ENCODE measurements around the gene SLIT3.
A peak's percentile ranks its signal among the peaks of the same experiment; 100 is the strongest.
"Not testable (repeated sequence)": the region's sequence is repeated elsewhere in the genome, so short reads cannot be mapped to it uniquely, and the experiment has no call there.

The SLIT3 gene

DNA sequence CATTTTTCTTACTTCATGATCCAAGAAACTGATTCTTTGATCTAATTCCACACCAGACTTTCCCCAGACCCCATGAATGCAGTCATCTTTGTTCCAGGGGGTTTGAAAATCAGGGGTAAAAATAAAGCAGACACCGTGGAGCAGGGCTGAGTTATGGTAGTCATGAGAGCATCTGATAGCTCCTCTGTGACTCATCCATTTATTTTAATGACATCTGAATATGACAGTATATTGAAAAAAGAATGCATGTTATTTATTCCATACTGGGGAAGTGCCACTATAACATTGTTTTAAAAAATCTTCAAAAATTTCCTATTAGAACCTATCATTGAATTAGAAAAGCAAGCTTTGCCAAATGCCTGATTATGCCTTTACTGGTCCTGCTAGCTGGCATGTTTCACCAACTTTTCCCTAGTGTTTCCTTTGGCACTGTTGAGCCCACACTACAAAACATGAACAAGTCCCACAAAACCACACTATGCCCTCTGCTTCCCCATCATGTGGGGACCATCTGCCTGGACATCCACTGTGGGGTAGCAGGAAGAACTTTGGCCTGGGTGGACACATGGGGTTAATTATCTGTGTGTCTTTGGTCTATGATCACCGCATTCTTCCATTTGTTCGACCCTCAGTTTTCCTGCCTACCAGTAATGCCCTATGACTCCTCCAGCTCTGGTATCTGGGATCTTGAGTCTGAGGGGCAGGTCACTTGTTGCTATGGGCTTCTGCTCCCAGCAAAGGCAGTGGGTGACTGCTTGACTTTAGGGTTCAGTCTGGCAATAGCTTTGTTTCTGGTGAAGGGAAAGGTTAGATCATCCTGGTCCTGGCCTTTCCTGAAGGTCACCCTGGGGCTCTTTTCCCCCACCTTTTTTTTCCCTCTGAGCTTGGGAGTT, 639.1 kb downstream of the SLIT3 start:
- DNase-seq (ENCODE audit: low spot score) (no peak), FAIRE-seq (no peak)

- no peak for DNase-seq (ENCODE audit: low spot score)
- no peak for FAIRE-seq
These were observed 640.2 kb downstream of the SLIT3 start for GRCh38 chr5:168660691-168661090.

DNA sequence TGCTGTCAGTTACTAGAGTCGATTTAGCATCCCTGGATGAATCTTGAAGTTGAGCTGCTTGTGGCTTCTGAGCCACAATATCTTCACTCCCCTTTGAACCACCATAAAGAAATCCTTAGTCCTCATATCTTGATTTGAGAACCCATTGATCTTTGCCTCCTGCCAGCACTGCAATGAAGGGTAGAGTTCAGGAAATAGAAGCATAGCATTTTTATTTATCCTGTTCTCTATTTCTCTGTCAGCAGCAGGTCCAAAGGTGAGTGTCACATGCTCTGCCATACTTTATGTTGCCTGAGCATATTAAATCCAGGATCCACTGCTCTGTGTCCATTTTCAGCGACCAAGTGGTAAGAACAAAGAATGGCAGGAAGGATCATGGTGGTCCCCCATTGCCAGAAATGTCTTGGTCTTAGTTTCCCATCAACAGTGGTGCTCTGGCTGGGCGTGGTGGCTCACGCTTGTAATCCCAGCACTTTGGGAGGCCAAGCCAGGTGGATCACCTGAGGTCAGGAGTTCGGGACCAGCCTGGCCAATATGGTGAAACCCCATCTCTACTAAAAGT, 641.6 kb downstream of the SLIT3 start:
- DNase-seq (ENCODE audit: low spot score) (no peak), FAIRE-seq (no peak)

DNA sequence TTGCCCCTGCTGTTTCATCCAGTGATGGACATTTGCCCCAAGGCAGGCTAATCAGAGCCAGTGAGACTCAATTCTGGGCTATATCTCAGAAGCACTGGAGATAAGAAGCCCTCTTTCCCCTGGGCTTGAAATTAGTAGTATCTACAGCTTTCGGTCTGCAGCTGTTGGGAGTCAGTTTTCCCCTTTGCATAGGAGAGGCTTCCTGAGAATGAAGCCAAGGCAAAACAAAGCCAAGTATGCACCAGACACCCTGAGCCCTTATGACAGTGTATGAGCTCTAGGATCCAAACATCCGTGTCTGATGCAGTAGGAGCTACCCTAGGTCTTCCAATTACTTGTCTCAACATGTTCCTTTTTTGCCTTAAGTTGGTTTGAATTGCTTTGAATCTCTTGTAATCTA, 642.5 kb downstream of the SLIT3 start:
- no peak for DNase-seq (ENCODE audit: low spot score)
- FAIRE-seq, result no peak

- DNase-seq (ENCODE audit: low spot score) (no peak), FAIRE-seq (no peak)
These were observed 644.3 kb downstream of the SLIT3 start for GRCh38 chr5:168656633-168657032.

GRCh38 chr5:168655316-168655715, 645.6 kb downstream of the SLIT3 start:
- FAIRE-seq, result no peak
- DNase-seq (ENCODE audit: low spot score), result no peak

DNA sequence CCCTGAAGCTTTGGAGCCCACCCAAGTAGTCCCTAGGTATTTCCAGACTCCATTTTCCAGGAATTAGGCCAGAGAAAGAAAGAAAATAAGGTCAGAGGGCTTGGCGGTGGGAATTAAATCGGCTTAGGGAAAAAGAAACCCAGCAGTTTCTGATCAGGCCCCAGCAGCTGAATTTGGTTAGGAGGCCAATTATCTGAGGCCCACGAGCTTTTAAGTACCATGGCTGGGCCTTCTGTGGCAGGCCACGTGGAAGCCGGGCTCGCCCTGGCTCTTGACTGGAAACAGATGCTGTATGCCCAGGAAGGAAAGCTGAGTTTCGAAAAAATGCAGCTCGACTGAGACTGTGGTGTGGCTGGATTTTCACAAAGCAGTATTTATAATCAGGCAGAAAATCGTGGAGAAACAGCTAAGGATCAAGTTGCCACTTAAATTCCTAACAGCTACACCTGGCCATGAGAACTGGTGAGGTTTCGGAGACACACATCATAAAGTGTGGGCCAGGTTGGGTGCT, 646.7 kb downstream of the SLIT3 start:
- FAIRE-seq (no peak), DNase-seq (ENCODE audit: low spot score) (no peak)

GRCh38 chr5:168653626-168654025, 647.3 kb downstream of the SLIT3 start:
- FAIRE-seq, result no peak
- no peak for DNase-seq (ENCODE audit: low spot score)

DNA sequence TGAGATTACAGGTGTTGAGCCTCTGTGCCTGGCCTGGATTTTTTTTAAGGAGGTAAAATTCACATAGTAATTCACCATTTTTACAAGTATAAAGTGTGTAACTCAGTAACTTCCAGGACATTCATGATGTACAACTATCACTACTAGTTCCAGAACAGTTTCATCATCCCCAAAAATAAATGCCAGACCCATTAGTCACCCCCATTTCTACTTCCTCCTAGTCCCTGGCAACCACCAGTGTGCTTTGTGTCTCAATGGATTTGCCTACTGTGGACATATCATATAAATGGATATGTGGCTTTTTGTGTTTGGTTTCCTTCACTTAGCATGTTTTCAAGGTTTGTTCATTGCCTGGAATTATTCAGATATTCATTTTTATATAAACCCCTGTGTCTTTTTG, 649.3 kb downstream of the SLIT3 start:
- no peak for FAIRE-seq
- peak; percentile 68 for DNase-seq (ENCODE audit: low spot score)

DNA sequence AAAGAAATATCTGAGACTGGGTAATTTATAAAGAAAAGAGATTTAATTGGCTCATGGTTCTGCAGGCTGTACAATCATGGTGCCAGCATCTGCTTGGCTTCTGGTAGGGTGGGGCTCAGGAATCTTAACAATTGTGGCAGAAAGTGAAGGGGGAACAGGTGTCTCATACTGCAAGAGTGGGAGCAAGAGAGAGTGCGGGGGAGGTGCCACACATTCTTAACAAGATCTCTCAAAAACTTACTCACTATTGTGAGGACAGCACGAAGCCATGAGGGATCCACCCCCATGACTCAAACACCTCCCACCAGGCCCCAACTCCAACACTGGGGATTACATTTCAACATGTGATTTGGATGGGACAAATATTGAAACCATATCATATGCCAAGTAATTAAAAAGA, 651.6 kb downstream of the SLIT3 start:
- DNase-seq (ENCODE audit: low spot score) (no peak), FAIRE-seq (no peak)

- FAIRE-seq (no peak), DNase-seq (ENCODE audit: low spot score) (no peak)
These were observed 652.4 kb downstream of the SLIT3 start for GRCh38 chr5:168648576-168648975.

- FAIRE-seq, result no peak
- no peak for DNase-seq (ENCODE audit: low spot score)
These were observed 652.9 kb downstream of the SLIT3 start for GRCh38 chr5:168648016-168648415.

DNA sequence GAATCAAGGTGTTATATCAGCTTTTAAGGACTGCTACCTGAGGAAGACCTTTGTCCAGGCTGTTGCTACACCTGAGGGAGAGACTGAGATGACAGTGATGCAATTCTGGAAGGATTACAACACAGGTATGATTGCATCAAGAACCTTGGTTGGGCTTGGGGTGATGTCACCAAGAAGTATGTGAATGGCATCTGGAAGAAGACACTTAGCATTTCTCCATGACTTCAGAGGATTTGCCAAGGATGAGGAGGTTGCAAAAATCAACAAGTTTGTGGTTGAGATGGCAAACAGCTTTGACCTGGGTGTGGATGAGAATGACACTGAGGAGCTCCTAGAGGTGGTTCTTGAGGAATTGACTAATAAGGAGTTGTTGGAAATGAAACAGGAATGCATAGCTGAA, 653.9 kb downstream of the SLIT3 start:
- no peak for FAIRE-seq
- DNase-seq (ENCODE audit: low spot score), result no peak

GRCh38 chr5:168646335-168646734, 654.6 kb downstream of the SLIT3 start:
- FAIRE-seq, result no peak
- no peak for DNase-seq (ENCODE audit: low spot score)

GRCh38 chr5:168645195-168645594, 655.7 kb downstream of the SLIT3 start:
- no peak for FAIRE-seq
- DNase-seq (ENCODE audit: low spot score), result no peak

GRCh38 chr5:168642019-168642418, 658.9 kb downstream of the SLIT3 start:
- FAIRE-seq, result no peak
- DNase-seq (ENCODE audit: low spot score), result no peak

DNA sequence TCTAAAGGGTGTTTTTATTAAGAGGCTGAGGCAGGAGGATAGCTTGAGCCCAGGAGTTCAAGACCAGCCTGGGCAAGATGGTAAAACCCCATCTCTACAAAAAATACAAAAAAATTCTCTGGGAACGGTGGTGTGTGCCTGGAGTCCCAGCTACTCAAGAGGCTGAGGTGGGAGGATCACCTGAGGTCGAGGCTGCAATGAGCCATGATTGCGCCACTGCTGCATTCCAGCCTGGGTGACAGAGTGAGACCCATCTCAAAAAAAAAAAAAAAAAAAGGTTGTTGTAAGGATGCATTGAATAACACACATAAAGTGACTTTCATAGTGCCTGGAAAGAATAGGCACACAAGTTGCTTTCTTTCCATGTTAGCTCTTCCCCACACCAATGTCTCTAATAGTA, 662.1 kb downstream of the SLIT3 start:
- FAIRE-seq; DNase-seq (ENCODE audit: low spot score): not testable (repeated sequence)

GRCh38 chr5:168637793-168638192, 663.1 kb downstream of the SLIT3 start:
- no peak for FAIRE-seq
- no peak for DNase-seq (ENCODE audit: low spot score)

GRCh38 chr5:168637281-168637680, 663.7 kb downstream of the SLIT3 start:
- DNase-seq (ENCODE audit: low spot score) (no peak), FAIRE-seq (no peak)

- not testable (repeated sequence) for FAIRE-seq; DNase-seq (ENCODE audit: low spot score)
These were observed 670.0 kb downstream of the SLIT3 start for GRCh38 chr5:168630958-168631357.

DNA sequence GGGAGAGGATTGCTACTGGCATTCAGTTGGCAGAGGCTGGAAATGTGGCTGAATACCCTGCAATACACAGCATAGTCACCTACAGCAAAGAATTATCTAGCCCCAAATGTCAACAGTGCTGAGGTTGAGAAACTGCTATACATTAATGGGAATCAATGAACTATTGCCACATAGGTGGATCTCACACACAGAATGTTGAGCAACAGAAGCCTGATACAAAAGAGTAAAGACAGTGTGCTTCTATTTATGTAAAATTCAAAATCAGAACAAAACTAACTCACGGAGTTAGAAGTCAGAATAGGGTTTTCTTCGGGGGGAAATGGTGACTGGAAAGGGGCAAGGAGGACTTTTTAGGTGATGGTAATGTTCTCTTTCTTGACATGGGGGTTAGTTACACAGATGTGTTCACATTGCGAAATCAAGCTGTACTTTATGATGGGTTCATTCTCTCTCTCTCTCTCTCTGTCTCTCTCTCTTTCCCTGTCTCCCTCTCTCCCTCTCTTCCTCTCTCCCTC, 676.0 kb downstream of the SLIT3 start:
- DNase-seq (ENCODE audit: low spot score), result no peak
- FAIRE-seq, result no peak

DNA sequence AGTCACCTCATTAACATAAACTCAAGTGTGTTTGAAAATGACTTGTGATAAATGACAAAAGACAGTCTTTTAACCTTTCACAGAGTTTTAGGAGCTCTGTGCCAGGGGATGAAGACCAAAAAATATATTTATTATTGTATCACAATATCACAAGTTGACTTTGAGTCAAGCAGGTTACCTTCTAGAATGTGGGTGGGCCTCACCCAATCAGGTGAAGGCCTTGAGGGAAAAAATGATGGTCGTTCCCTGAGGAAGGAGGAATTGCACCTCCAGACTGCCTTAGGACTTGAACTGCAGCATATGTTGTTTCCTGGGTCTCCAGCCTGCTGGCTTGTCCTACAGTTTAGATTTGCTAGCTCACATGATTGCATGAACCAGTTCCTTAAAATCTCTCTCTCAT, 680.1 kb downstream of the SLIT3 start:
- FAIRE-seq (no peak), DNase-seq (ENCODE audit: low spot score) (no peak)

GRCh38 chr5:168614661-168615060, 686.3 kb downstream of the SLIT3 start:
- FAIRE-seq, result no peak

More at GRCh38 chr5:168614661-168615060, 686.3 kb downstream of the SLIT3 start:
- DNase-seq (ENCODE audit: low spot score), result no peak
